ENCODE measurements around the gene ABCG4.

Gene ABCG4

GRCh38 chr11:119209186-119209585, 60.3 kb downstream of the ABCG4 start:
- no peak for DNase-seq

- no peak for DNase-seq
Measured at GRCh38 chr11:119210050-119210449, 61.2 kb downstream of the ABCG4 start.

Measured in NCI-H446 treated with DMSO at 0.1 percent for 48 hours (cell line).